Calu3 (cell line): ENCODE results near the gene TNPO3. TPM values are rescaled to one million over a fixed set of nuclear protein-coding genes. Genes with fewer than 3 reads are reported as not detected.

ENCODE experiments used
- BruUV-seq: library from RNA; stranded (reverse); fragments of 400-500 nt; replicated peaks from 2 replicates; lab custom pipeline; 2021; lab: Mats Ljungman, UMichigan
- CTCF ChIA-PET: fragments of 300-600 bp; sonication (Branson Sonifier 250); formaldehyde crosslinking; loops from one replicate; lab custom pipeline; 2022; ENCODE audit warnings: antibody characterized with exemption; lab: Charles Lee
- DNase-seq: peaks from one replicate; pipeline ENCODE4 v3.0.0; 2022
- H3K27ac Mint-ChIP-seq: one replicate; pipeline ENCODE4 v1.8.0; 2022; ENCODE audit warnings: mixed read lengths; ENCODE audit not compliant: unreplicated experiment
- H3K27me3 Mint-ChIP-seq: one replicate; pipeline ENCODE4 v1.8.0; 2022; ENCODE audit warnings: mixed read lengths; ENCODE audit not compliant: unreplicated experiment
- H3K36me3 Mint-ChIP-seq: one replicate; pipeline ENCODE4 v1.8.0; 2022; ENCODE audit warnings: mild to moderate bottlenecking, moderate library complexity, mixed read lengths; ENCODE audit not compliant: insufficient read depth, unreplicated experiment
- H3K4me1 Mint-ChIP-seq: one replicate; pipeline ENCODE4 v1.8.0; 2022; ENCODE audit warnings: mild to moderate bottlenecking, low read depth, mixed read lengths; ENCODE audit not compliant: unreplicated experiment
- H3K4me3 Mint-ChIP-seq: one replicate; pipeline ENCODE4 v1.8.0; 2022; ENCODE audit warnings: mild to moderate bottlenecking, low read depth, moderate library complexity, mixed read lengths; ENCODE audit not compliant: unreplicated experiment
- H3K9me3 Mint-ChIP-seq: one replicate; pipeline ENCODE4 v1.8.0; 2022; ENCODE audit warnings: low read depth, mixed read lengths; ENCODE audit not compliant: unreplicated experiment
- intact Hi-C: fragments of 100-400 bp; cut with micrococcal nuclease; formaldehyde crosslinking; loops from one replicate; pipeline ENCODE4 v1.10.0; 2022; ENCODE audit not compliant: unreplicated experiment
- total RNA-seq: library from RNA; stranded (reverse); gene quantifications from 2 replicates; pipeline ENCODE4 v1.2.3, GENCODE V29; 2022
- TF ChIP-seq, protein P1 (sequence below): fragments of 200-600 bp; IDR thresholded peaks from one replicate; pipeline ENCODE4 v1.8.0; 2022; ENCODE audit warnings: antibody characterized with exemption; ENCODE audit not compliant: unreplicated experiment

The TNPO3 gene
- total RNA-seq, 1 experiment from 2014 or later: 47.1 TPM

GRCh38 chr7:128918016-128918665, 136.8 kb downstream of the TNPO3 start:
- intact Hi-C loops: no loop called here
- Mint-ChIP-seq H3K36me3 (no peaks in the 10 kb centered on the region), H3K4me1 (peaks cover 21% of the 10 kb centered on the region), H3K9me3 (no peaks in the 10 kb centered on the region), H3K27me3 (peaks cover 67% of the 10 kb centered on the region), H3K4me3 (no peak overlapping the region), H3K27ac (no peak overlapping the region)
- CTCF ChIA-PET: no interaction called here
- BruUV-seq: no TSS peak
- no peak for DNase-seq
- TF ChIP-seq, protein P1, sequence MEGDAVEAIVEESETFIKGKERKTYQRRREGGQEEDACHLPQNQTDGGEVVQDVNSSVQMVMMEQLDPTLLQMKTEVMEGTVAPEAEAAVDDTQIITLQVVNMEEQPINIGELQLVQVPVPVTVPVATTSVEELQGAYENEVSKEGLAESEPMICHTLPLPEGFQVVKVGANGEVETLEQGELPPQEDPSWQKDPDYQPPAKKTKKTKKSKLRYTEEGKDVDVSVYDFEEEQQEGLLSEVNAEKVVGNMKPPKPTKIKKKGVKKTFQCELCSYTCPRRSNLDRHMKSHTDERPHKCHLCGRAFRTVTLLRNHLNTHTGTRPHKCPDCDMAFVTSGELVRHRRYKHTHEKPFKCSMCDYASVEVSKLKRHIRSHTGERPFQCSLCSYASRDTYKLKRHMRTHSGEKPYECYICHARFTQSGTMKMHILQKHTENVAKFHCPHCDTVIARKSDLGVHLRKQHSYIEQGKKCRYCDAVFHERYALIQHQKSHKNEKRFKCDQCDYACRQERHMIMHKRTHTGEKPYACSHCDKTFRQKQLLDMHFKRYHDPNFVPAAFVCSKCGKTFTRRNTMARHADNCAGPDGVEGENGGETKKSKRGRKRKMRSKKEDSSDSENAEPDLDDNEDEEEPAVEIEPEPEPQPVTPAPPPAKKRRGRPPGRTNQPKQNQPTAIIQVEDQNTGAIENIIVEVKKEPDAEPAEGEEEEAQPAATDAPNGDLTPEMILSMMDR: no peak

- peaks cover 63% of the 10 kb centered on the region for H3K27me3 Mint-ChIP-seq
- DNase-seq: no peak
Measured at GRCh38 chr7:128917122-128917521, 137.8 kb downstream of the TNPO3 start.

DNA sequence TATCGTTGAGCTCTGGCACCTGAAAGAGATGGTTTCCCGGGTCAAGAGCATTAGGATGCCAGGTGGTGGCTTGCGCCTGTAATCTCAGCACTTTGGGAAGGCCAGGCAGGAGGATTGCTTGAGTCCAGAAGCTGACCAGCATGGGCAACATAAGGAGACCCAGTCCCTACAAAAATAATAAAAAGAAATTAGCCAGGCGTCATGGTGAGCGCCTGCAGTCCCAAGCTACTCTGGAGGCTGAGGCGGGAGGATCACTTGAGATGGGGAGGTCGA, 138.3 kb downstream of the TNPO3 start:
- peaks cover 29% of the 10 kb centered on the region for H3K4me1 Mint-ChIP-seq
- no peaks in the 10 kb centered on the region for H3K36me3 Mint-ChIP-seq
- H3K9me3 Mint-ChIP-seq: no peaks in the 10 kb centered on the region
- CTCF ChIA-PET: no interaction called here
- no TSS peak for BruUV-seq
- H3K27me3 Mint-ChIP-seq: peaks cover 63% of the 10 kb centered on the region
- TF ChIP-seq, protein P1: no peak
- H3K4me3 Mint-ChIP-seq: no peak overlapping the region
- H3K27ac Mint-ChIP-seq: no peak overlapping the region
- no peak for DNase-seq
- intact Hi-C loops: no loop called here

More at GRCh38 chr7:128917122-128917521, 137.8 kb downstream of the TNPO3 start:
- no TSS peak for BruUV-seq
- TF ChIP-seq, protein P1: no peak
- Mint-ChIP-seq H3K9me3 (no peaks in the 10 kb centered on the region), H3K4me1 (peaks cover 23% of the 10 kb centered on the region), H3K36me3 (no peaks in the 10 kb centered on the region), H3K27ac (no peak overlapping the region), H3K4me3 (no peak overlapping the region)
- intact Hi-C loops: no loop called here
- CTCF ChIA-PET: no interaction called here

- CTCF ChIA-PET: no interaction called here
- Mint-ChIP-seq H3K27me3 (peaks cover 66% of the 10 kb centered on the region), H3K9me3 (no peaks in the 10 kb centered on the region), H3K36me3 (no peaks in the 10 kb centered on the region), H3K4me3 (no peak overlapping the region), H3K27ac (no peak overlapping the region), H3K4me1 (peaks cover 31% of the 10 kb centered on the region)
- intact Hi-C loops: no loop called here
- no TSS peak for BruUV-seq
- TF ChIP-seq, protein P1: no peak
- no peak for DNase-seq
Measured at GRCh38 chr7:128915841-128916642, 138.9 kb downstream of the TNPO3 start.
